NOMO-1 (cell line): ENCODE measurements around the gene IFNA17.
"Not testable (repeated sequence)": the region's sequence is repeated elsewhere in the genome, so short reads cannot be mapped to it uniquely, and the experiment has no call there.

Experiments
- DNase-seq, 2 experiments: peaks; one replicate each; lab custom pipeline; 2025; ENCODE audit not compliant: unreplicated experiment in 2 of 2; lab: John Stamatoyannopoulos, UW

IFNA17 gene

DNA sequence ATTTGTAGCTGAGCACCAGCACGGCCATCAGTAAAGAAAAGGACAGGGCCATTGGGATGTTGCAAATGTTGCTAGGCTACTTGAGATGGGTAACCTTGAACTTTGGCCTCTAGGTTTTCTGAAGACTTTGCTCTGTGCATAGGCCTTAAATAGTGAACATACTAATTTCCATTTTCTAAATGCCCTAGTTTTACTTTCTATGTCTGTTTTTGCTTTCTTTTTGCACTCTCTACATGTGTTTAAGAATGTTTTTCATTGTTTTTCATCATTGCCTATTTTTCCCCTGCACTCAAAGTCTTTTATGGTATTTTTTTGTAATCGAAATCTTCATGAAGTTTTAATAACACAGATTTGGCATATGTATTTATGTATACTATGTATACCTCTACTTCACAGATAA is at the start of gene IFNA17:
Gene IFNA17, minus strand, starts transcription at position 101 of the 400 bp plus-strand sequence. Its CDS starts 49 bp downstream, at position 52.
- no peak for DNase-seq

GRCh38 chr9:21268347-21268657 is 40.3 kb upstream of the IFNA17 start:
- DNase-seq = no peak

GRCh38 chr9:21267485-21268346 is 39.7 kb upstream of the IFNA17 start:
- DNase-seq = no peak

- no peak for DNase-seq
Observed at GRCh38 chr9:21266733-21267484, 38.9 kb upstream of the IFNA17 start.

DNA sequence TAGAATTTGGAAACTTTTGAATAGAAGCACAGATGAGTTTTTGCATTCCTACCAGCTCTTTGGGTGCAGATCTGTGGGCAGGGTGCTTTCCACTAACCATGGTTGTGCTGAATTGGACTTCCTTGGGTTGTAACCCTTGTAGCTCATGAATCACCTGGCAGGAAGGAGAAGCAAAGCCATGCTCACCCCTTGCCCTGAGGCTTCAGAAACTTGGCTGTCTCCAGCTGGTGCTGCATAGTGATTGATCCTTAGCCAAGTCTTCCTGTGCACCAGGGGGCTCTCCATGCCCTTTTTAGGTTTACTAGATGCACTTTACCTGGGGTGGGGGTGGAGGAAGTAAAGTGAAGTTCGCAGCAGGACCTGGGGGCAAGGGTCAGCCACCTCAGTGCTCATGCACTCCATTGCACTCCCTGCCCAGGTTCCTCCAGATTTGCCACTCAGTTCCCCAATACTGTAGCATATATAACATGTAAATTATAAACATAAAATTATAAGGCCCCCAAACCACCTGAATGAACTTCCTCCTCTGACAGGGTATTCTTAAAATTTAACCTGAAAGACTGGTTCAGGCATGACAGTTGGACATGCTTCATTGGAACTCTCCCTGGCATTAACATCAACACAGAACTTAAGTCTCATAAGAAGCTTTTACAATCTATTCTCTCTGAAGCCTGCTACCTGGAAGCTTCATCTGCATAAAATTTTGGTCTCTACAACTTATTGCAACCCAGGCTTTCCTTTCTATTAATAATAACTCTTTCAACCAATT is 37.6 kb upstream of the IFNA17 start:
- no peak for DNase-seq

- no peak for DNase-seq
Observed at GRCh38 chr9:21255538-21256212, 27.7 kb upstream of the IFNA17 start.

GRCh38 chr9:21252721-21253547 is 24.9 kb upstream of the IFNA17 start:
- DNase-seq = no peak

DNA sequence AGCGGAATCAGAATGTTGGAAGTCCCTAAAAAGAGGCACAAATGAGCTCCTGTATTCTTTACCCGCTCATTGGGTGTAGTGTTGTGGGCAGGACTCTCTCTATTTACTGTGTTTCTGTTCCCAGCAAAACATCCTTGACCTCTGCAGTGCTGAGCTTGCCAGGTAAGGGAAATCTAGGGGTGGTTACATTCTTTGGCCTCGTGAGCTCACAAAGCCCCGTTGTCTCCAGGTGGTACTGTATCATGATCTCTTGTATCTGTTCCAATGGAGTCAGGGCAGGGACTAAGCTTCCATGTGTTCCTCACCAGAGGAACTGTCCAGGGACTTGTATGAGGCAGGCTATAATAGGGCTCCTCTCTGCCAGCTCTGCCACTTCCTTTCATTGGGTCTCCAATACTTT is 23.6 kb upstream of the IFNA17 start:
- DNase-seq = no peak

DNA sequence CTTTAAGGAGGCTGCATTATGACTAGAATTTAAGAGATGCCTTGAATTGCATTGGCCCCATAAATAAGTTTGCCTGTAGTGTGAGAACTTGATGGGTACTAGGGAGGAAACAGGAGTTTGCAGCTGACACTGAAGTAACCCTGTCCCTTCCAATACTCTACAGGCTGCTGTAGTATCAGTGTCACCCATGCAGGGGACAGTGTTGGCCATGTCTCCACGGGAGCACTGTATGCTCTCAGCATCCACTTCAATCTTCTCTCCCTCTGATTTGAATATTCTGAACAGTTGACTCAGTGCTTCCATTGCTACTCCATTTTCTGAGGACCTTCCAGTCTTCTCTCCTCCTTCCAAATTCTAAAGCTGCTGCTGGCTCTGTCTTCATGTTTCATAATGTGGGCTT is 23.2 kb upstream of the IFNA17 start:
- no peak for DNase-seq

DNA sequence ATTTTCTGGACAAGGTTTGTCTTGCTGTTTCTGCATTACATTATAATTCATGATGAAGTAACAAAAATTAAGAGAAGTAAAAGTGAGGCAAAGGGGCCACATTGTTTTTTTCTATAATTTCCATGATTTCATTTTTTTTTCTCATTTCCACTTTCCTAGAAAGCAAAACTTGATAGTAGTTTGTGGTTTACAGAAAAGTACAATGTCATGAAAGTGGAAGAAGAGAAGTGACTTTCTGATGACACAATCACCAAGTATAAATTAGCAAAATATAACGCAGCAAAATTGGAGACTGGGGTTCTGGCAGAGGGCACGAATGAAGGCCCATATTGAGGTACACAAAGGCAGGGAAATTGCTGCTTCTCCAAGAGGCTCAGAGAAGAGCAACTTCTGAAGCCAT is 16.8 kb upstream of the IFNA17 start:
- DNase-seq = no peak

GRCh38 chr9:21239911-21240310 is 11.9 kb upstream of the IFNA17 start, which contains the start of gene IFNA14:
TSS of gene IFNA14 (minus strand) at chr9:21240005. CDS start at chr9:21239935, 70 bp downstream.
- no peak for DNase-seq

GRCh38 chr9:21236360-21236714 is 8.3 kb upstream of the IFNA17 start:
- not testable (repeated sequence) for DNase-seq

DNA sequence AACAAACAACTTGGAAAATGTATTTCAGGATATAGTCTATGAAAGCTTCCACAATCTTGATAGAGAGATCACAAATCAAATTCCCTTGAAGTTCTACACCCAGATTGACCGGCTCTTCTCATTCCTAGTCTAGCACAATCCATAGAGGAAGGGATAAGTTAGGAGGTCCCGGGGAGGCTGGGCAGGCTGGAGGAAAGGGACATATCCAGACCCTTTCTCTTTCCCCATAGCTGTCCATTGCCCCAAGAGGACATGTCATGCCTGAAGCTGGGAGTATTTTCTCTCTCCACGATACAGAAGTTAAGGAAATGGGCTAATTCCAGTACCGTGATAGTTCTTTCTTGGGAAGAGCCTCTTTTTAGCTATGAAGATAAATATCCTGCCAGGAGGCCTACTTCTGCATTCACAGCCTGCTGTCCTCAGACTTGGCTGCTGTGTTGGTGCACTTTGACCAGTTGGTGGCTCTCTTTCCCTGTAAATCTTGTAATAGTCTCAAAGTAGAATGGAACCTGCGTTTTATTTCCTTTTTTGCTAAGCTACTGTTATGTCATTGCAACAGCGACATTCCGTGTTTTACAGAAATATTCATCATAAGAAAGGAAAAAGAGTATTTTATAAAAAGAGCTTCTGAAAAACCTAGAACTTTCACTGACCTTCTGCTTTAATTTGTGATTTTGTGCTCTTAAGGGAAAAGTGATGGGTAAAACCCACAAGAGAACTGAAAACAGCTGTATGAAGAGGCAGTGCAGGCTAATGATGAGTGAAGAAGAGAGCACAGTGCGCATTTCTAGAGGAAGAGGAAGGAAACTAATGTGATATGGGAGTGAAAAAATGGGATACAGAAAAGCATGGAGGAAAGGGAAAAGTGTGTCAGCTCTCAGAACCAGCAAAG is 7.7 kb upstream of the IFNA17 start:
- not testable (repeated sequence) for DNase-seq

GRCh38 chr9:21234153-21234687 is 6.2 kb upstream of the IFNA17 start:
- no peak for DNase-seq

- DNase-seq = no peak
Observed at GRCh38 chr9:21233258-21233657, 5.2 kb upstream of the IFNA17 start.

- not testable (repeated sequence) for DNase-seq
Observed at GRCh38 chr9:21217211-21217610, 10.8 kb downstream of the IFNA17 start, which contains the start of gene IFNA16. TSS of gene IFNA16 (minus strand) at chr9:21217311. CDS start at chr9:21217305, 6 bp downstream.

DNA sequence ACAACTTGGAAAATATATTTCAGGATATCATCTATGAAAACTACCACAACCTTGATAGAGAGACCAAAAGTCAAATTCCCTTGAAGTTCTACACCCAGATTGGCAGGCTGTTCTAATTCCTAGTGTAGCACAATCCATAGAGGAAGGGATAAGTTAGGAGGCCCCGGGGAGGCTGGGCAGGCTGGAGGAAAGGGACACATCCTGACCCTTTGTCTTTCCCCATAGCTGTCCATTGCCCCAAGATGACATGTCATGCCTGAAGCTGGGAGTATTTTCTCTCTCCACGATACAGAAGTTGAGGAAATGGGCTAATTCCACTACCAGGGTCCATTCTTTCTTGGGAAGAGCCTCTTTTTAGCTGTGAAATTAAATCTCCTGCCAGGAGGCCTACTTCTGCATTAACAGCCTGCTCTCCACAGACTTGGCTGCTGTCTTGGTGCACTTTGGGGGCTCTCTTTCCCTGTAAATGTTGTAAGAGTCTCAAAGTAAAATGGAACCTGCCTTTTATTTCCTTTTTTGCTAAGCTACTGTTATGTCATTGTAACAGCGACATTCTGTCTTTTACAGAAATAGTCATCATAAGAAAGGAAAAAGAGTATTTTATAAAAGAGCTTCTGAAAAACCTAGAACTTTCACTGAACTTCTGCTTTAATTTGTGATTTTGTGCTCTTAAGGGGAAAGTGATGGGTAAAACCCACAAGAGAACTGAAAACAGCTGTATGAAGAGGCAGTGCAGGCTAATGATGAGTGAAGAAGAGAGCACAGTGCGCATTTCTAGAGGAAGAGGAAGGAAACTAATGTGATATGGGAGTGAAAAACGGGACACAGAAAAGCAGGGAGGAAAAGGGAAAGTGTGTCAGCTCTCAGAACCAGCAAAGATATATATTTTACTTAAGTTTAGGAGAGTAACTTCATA is 14.4 kb downstream of the IFNA17 start:
- DNase-seq = not testable (repeated sequence)
